Raji (cell line): ENCODE results near the gene EML1.

Source experiments
- POLR2A ChIP-seq: IDR thresholded peaks from 2 replicates; pipeline ENCODE4 v1.6.1; 2011; ENCODE audit warnings: low read depth, low read length, control low read depth; ENCODE audit not compliant: insufficient read depth

The EML1 gene

GRCh38 chr14:99807413-99808153 is 14.4 kb downstream of the EML1 start:
- no peak for TF ChIP-seq POLR2A

- TF ChIP-seq POLR2A, result no peak
Measured at GRCh38 chr14:99808154-99808505, 14.9 kb downstream of the EML1 start.

- TF ChIP-seq POLR2A, result no peak
Measured at GRCh38 chr14:99808515-99808914, 15.3 kb downstream of the EML1 start.

- TF ChIP-seq POLR2A, result no peak
Measured at GRCh38 chr14:99809360-99809759, 16.1 kb downstream of the EML1 start.

- TF ChIP-seq POLR2A, result no peak
Measured at GRCh38 chr14:99809859-99810558, 16.8 kb downstream of the EML1 start.

- no peak for TF ChIP-seq POLR2A
Measured at GRCh38 chr14:99810559-99810874, 17.3 kb downstream of the EML1 start.

- no peak for TF ChIP-seq POLR2A
Measured at GRCh38 chr14:99812096-99812750, 19.0 kb downstream of the EML1 start.

GRCh38 chr14:99812892-99813291 is 19.7 kb downstream of the EML1 start:
- no peak for TF ChIP-seq POLR2A

- TF ChIP-seq POLR2A, result no peak
Measured at GRCh38 chr14:99815696-99816095, 22.5 kb downstream of the EML1 start.

- no peak for TF ChIP-seq POLR2A
Measured at GRCh38 chr14:99816217-99816616, 23.0 kb downstream of the EML1 start.

- no peak for TF ChIP-seq POLR2A
Measured at GRCh38 chr14:99816642-99817041, 23.4 kb downstream of the EML1 start.

- no peak for TF ChIP-seq POLR2A
Measured at GRCh38 chr14:99817331-99817730, 24.1 kb downstream of the EML1 start.

GRCh38 chr14:99818503-99819036 is 25.4 kb downstream of the EML1 start:
- no peak for TF ChIP-seq POLR2A

GRCh38 chr14:99819514-99819913 is 26.3 kb downstream of the EML1 start:
- no peak for TF ChIP-seq POLR2A

- TF ChIP-seq POLR2A, result no peak
Measured at GRCh38 chr14:99820702-99821331, 27.6 kb downstream of the EML1 start.

- TF ChIP-seq POLR2A, result 0 out of 2 replicates have a peak, but pooled peaks have one; percentile 13
Measured at GRCh38 chr14:99821519-99822508, 28.6 kb downstream of the EML1 start.
